ENCODE results near the gene STX7. TPM values are rescaled to one million over a fixed set of nuclear protein-coding genes. Genes with fewer than 3 reads are reported as not detected.

STX7 gene
- total and polyA plus RNA-seq, 11 donors, result 6.7 to 78.8 (median 51.3) TPM

DNA sequence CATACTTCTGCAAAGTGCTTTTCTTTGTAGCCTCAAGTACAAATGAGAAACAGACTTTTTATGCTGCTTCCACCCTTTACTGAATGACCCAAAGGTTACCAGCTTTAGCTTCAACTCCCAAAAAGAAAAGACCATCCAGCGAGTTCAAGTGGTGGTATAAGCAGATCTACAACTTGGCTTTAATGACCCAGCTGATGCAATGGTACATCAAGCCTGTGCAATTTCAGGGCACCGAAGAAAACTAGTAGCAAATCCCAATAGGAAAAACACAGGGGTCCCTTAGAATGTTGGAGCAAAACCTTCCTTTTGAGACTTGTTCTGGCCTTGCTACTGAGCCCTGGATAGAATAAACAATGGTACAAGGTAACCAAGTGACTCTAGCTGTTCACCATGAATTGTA lies 33.8 kb downstream of the STX7 start:
- 96 to 100% (median 97%) methylated on average over 2 of the region's 2 CpGs for WGBS, 4 donors

DNA sequence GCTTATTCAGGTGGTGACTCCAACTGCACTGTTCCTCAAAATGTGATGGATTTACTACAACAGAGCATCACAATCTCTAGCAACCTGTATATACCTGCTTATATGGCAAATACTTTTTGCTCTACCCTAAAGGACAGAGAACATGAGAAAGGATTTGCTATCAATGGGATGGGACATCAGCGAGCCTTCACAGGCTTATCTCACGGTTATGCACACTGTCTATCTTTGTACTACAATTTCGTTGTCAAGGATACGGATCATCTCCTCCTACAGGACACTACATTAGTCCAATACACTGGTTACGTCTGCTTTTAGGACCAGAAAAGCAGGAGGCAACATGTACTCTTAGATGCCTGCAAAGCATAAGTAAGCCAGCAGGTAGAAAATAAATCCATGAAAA lies 34.2 kb downstream of the STX7 start:
- no peak for DNase-seq
- 71 to 79% (median 74%) methylated on average over 5 of the region's 5 CpGs for WGBS, 4 donors

More for the DNA sequence above, 33.8 kb downstream of the STX7 start:
- peaks cover 0 to 16% (median under 1%) of the 10 kb centered on the region in 9 donors for H3K36me3 ChIP-seq
- H3K27me3 ChIP-seq, result no peaks in the 10 kb centered on the region
- peaks cover 0 to 53% (median 21%) of the 10 kb centered on the region in 12 donors for H3K4me1 ChIP-seq
- TF ChIP-seq, protein P1, sequence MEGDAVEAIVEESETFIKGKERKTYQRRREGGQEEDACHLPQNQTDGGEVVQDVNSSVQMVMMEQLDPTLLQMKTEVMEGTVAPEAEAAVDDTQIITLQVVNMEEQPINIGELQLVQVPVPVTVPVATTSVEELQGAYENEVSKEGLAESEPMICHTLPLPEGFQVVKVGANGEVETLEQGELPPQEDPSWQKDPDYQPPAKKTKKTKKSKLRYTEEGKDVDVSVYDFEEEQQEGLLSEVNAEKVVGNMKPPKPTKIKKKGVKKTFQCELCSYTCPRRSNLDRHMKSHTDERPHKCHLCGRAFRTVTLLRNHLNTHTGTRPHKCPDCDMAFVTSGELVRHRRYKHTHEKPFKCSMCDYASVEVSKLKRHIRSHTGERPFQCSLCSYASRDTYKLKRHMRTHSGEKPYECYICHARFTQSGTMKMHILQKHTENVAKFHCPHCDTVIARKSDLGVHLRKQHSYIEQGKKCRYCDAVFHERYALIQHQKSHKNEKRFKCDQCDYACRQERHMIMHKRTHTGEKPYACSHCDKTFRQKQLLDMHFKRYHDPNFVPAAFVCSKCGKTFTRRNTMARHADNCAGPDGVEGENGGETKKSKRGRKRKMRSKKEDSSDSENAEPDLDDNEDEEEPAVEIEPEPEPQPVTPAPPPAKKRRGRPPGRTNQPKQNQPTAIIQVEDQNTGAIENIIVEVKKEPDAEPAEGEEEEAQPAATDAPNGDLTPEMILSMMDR (IDR thresholded peaks at IDR 0.05), result no peak
- TF ChIP-seq POLR2A (IDR thresholded peaks at IDR 0.05), result no peak
- H3K27ac ChIP-seq, result no peak overlapping the region
- DNase-seq (no peak), ATAC-seq (no peak)
- H3K9me3 ChIP-seq, result no peaks in the 10 kb centered on the region
- intact Hi-C loops (cut with DNase I), result no loop called here
- H3K4me3 ChIP-seq, result no peak overlapping the region

DNA sequence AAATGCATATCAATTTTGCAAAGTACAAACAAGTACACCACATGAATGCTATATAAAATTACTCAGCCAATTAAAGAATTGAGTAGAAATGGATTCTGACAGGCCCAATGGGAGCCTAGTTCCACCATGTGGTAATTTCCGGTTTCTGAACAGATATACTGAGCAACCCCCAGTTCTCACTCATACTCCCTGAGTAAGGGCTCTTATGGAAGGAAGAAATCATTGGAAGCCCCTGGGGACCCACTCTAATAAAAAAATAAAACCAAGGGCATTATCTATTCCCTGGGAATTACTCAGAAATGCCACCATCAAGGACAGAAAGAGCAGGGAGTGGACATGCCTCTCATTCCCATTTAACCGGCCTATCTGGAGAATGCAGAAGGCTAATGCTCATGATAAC lies 34.6 kb downstream of the STX7 start:
- 30 to 85% (median 58%) methylated on average over 2 of the region's 2 CpGs for WGBS, 4 donors
- Histone ChIP-seq H3K9me3 (no peaks in the 10 kb centered on the region), H3K36me3 (peaks cover 0 to 24% (median 3%) of the 10 kb centered on the region in 9 donors), H3K27ac (no peak overlapping the region), H3K4me1 (peaks cover 0 to 45% (median 15%) of the 10 kb centered on the region in 12 donors), H3K27me3 (no peaks in the 10 kb centered on the region), H3K4me3 (no peak overlapping the region)
- DNase-seq, result no peak
- no peak for ATAC-seq
- TF ChIP-seq, protein P1 (IDR thresholded peaks at IDR 0.05), result no peak
- TF ChIP-seq POLR2A (IDR thresholded peaks at IDR 0.05), result no peak
- intact Hi-C loops (cut with DNase I), result no loop called here

More for the DNA sequence above, 34.2 kb downstream of the STX7 start:
- intact Hi-C loops (cut with DNase I), result no loop called here
- no peak for TF ChIP-seq POLR2A (IDR thresholded peaks at IDR 0.05)
- TF ChIP-seq, protein P1 (IDR thresholded peaks at IDR 0.05), result no peak
- Histone ChIP-seq H3K9me3 (no peaks in the 10 kb centered on the region), H3K36me3 (peaks cover 0 to 20% (median 3%) of the 10 kb centered on the region in 9 donors), H3K27ac (no peak overlapping the region), H3K4me1 (peaks cover 0 to 49% (median 17%) of the 10 kb centered on the region in 12 donors), H3K4me3 (no peak overlapping the region), H3K27me3 (no peaks in the 10 kb centered on the region)
- ATAC-seq, result no peak

DNA sequence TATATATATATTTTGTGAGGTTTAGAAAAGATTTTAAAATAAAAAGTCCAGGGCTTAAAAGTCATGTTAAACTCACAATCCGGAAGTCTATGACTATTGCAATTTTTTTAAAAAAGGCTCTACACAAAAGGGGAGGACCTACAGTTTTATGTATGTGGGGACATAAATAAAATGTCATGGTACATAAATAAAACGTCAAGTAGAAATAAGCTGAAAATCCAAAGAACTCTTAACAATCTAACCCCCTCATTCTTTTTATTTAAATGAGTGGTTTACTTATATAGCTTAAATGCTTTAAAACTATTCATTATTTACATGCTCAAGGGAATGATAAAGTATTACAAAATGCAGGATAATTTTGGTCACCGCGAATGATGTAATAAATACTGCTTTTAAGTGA lies 36.2 kb downstream of the STX7 start:
- 75 to 92% (median 90%) methylated on average over 4 of the region's 4 CpGs for WGBS, 4 donors
- intact Hi-C loops (cut with DNase I), result no loop called here
- no peak for TF ChIP-seq POLR2A (IDR thresholded peaks at IDR 0.05)
- TF ChIP-seq, protein P1 (IDR thresholded peaks at IDR 0.05), result no peak
- no peaks in the 10 kb centered on the region for H3K9me3 ChIP-seq
- H3K27ac ChIP-seq, result no peak overlapping the region
- DNase-seq (no peak), ATAC-seq (no peak)
- no peaks in the 10 kb centered on the region for H3K27me3 ChIP-seq
- peaks cover 0 to 36% (median 10%) of the 10 kb centered on the region in 12 donors for H3K4me1 ChIP-seq
- peaks cover 0 to 38% (median 11%) of the 10 kb centered on the region in 9 donors for H3K36me3 ChIP-seq
- H3K4me3 ChIP-seq, result no peak overlapping the region
